ENCODE data around the gene HRH2.
"Not testable (repeated sequence)": the region's sequence is repeated elsewhere in the genome, so short reads cannot be mapped to it uniquely, and the experiment has no call there.

The HRH2 gene

GRCh38 chr5:175614223-175614815 is 43.6 kb upstream of the HRH2 start:
- Histone ChIP-seq H3K14ac (ENCODE audit: low read length) (no peak overlapping the region), H2AFZ (ENCODE audit: insufficient read depth, low read length, poor library complexity) (no peak overlapping the region), H3K23ac (ENCODE audit: low read length) (no peak overlapping the region), H3K36me3 (ENCODE audit: control insufficient read depth in 1 of 2, insufficient read depth in 2 of 2, low read length in 2 of 2) (no peaks in the 10 kb centered on the region), H3K9ac (ENCODE audit: low read length) (no peak overlapping the region), H3K4me1 (ENCODE audit: control insufficient read depth in 1 of 2, insufficient read depth in 2 of 2, low read length in 2 of 2) (no peaks in the 10 kb centered on the region), H4K8ac (ENCODE audit: low read depth, low read length) (no peak overlapping the region), H4K91ac (ENCODE audit: low read depth, low read length) (no peak overlapping the region), H2BK12ac (ENCODE audit: low read length) (no peak overlapping the region), H3K27me3 (ENCODE audit: insufficient read depth, low read length) (no peaks in the 10 kb centered on the region), H3K18ac (ENCODE audit: low read length) (no peak overlapping the region), H3K9me3 (ENCODE audit: insufficient read depth, low read depth, low read length) (no peaks in the 10 kb centered on the region), H4K12ac (ENCODE audit: low read depth, low read length) (no peak overlapping the region), H3K79me2 (ENCODE audit: control insufficient read depth, insufficient read depth, low read length, poor library complexity) (no peaks in the 10 kb centered on the region), H2BK5ac (ENCODE audit: low read depth, low read length, poor library complexity) (no peak overlapping the region), H2AK5ac (ENCODE audit: low read length) (no peak overlapping the region), H3K79me1 (ENCODE audit: low read length) (no peaks in the 10 kb centered on the region), H2BK120ac (ENCODE audit: insufficient read depth, low read length, poor library complexity) (no peak overlapping the region), H3K4ac (ENCODE audit: low read depth, low read length) (no peak overlapping the region), H3K4me2 (ENCODE audit: low read length) (no peak overlapping the region), H3K27ac (ENCODE audit: low read depth, low read length) (no peak overlapping the region), H3K4me3 (ENCODE audit: low read depth, low read length) (no peak overlapping the region)
- WGBS (ENCODE audit: extremely low coverage, insufficient coverage, insufficient read length) = no CpG with 5 or more reads among the region's 7 CpGs
- DNase-seq = no peak

- Histone ChIP-seq H2BK5ac (ENCODE audit: low read depth, low read length, poor library complexity) (no peak overlapping the region), H3K4ac (ENCODE audit: low read depth, low read length) (no peak overlapping the region), H3K23ac (ENCODE audit: low read length) (no peak overlapping the region), H2AK5ac (ENCODE audit: low read length) (no peak overlapping the region), H3K9ac (ENCODE audit: low read length) (no peak overlapping the region), H3K36me3 (ENCODE audit: control insufficient read depth in 1 of 2, insufficient read depth in 2 of 2, low read length in 2 of 2) (no peaks in the 10 kb centered on the region), H4K12ac (ENCODE audit: low read depth, low read length) (no peak overlapping the region), H2AFZ (ENCODE audit: insufficient read depth, low read length, poor library complexity) (no peak overlapping the region), H2BK12ac (ENCODE audit: low read length) (no peak overlapping the region), H4K91ac (ENCODE audit: low read depth, low read length) (no peak overlapping the region), H3K27ac (ENCODE audit: low read depth, low read length) (no peak overlapping the region), H2BK120ac (ENCODE audit: insufficient read depth, low read length, poor library complexity) (no peak overlapping the region), H3K18ac (ENCODE audit: low read length) (no peak overlapping the region), H4K8ac (ENCODE audit: low read depth, low read length) (no peak overlapping the region), H3K9me3 (ENCODE audit: insufficient read depth, low read depth, low read length) (no peaks in the 10 kb centered on the region), H3K14ac (ENCODE audit: low read length) (no peak overlapping the region), H3K27me3 (ENCODE audit: insufficient read depth, low read length) (no peaks in the 10 kb centered on the region), H3K79me1 (ENCODE audit: low read length) (no peaks in the 10 kb centered on the region), H3K4me3 (ENCODE audit: low read depth, low read length) (no peak overlapping the region), H3K4me2 (ENCODE audit: low read length) (no peak overlapping the region), H3K79me2 (ENCODE audit: control insufficient read depth, insufficient read depth, low read length, poor library complexity) (no peaks in the 10 kb centered on the region), H3K4me1 (ENCODE audit: control insufficient read depth in 1 of 2, insufficient read depth in 2 of 2, low read length in 2 of 2) (no peaks in the 10 kb centered on the region)
- WGBS (ENCODE audit: extremely low coverage, insufficient coverage, insufficient read length) = no CpG with 5 or more reads among the region's 3 CpGs
- DNase-seq = no peak
Observed at GRCh38 chr5:175614861-175615260, 43.0 kb upstream of the HRH2 start.

- Histone ChIP-seq H3K9me3 (ENCODE audit: insufficient read depth, low read depth, low read length) (no peaks in the 10 kb centered on the region), H3K14ac (ENCODE audit: low read length) (no peak overlapping the region), H2AFZ (ENCODE audit: insufficient read depth, low read length, poor library complexity) (no peak overlapping the region), H3K27ac (ENCODE audit: low read depth, low read length) (no peak overlapping the region), H4K12ac (ENCODE audit: low read depth, low read length) (no peak overlapping the region), H3K4ac (ENCODE audit: low read depth, low read length) (no peak overlapping the region), H3K79me2 (ENCODE audit: control insufficient read depth, insufficient read depth, low read length, poor library complexity) (no peaks in the 10 kb centered on the region), H3K9ac (ENCODE audit: low read length) (no peak overlapping the region), H3K36me3 (ENCODE audit: control insufficient read depth in 1 of 2, insufficient read depth in 2 of 2, low read length in 2 of 2) (no peaks in the 10 kb centered on the region), H2AK5ac (ENCODE audit: low read length) (no peak overlapping the region), H2BK5ac (ENCODE audit: low read depth, low read length, poor library complexity) (no peak overlapping the region), H3K27me3 (ENCODE audit: insufficient read depth, low read length) (no peaks in the 10 kb centered on the region), H3K4me1 (ENCODE audit: control insufficient read depth in 1 of 2, insufficient read depth in 2 of 2, low read length in 2 of 2) (no peaks in the 10 kb centered on the region), H2BK12ac (ENCODE audit: low read length) (no peak overlapping the region), H2BK120ac (ENCODE audit: insufficient read depth, low read length, poor library complexity) (no peak overlapping the region), H3K4me3 (ENCODE audit: low read depth, low read length) (no peak overlapping the region), H3K23ac (ENCODE audit: low read length) (no peak overlapping the region), H3K18ac (ENCODE audit: low read length) (no peak overlapping the region), H3K79me1 (ENCODE audit: low read length) (no peaks in the 10 kb centered on the region), H3K4me2 (ENCODE audit: low read length) (no peak overlapping the region), H4K91ac (ENCODE audit: low read depth, low read length) (no peak overlapping the region), H4K8ac (ENCODE audit: low read depth, low read length) (no peak overlapping the region)
- DNase-seq = peak in 1 of 2 donors; percentile 2
- WGBS (ENCODE audit: extremely low coverage, insufficient coverage, insufficient read length) = no CpG with 5 or more reads among the region's 5 CpGs
Observed at GRCh38 chr5:175616083-175616482, 41.8 kb upstream of the HRH2 start.

GRCh38 chr5:175616527-175616926 is 41.3 kb upstream of the HRH2 start:
- not testable (repeated sequence) for H3K36me3 ChIP-seq (ENCODE audit: control insufficient read depth in 1 of 2, insufficient read depth in 2 of 2, low read length in 2 of 2); H3K27ac ChIP-seq (ENCODE audit: low read depth, low read length); H2AFZ ChIP-seq (ENCODE audit: insufficient read depth, low read length, poor library complexity); H2BK12ac ChIP-seq (ENCODE audit: low read length); H3K4ac ChIP-seq (ENCODE audit: low read depth, low read length); H3K14ac ChIP-seq (ENCODE audit: low read length); H4K8ac ChIP-seq (ENCODE audit: low read depth, low read length); H4K91ac ChIP-seq (ENCODE audit: low read depth, low read length); H3K18ac ChIP-seq (ENCODE audit: low read length); DNase-seq; H3K4me3 ChIP-seq (ENCODE audit: low read depth, low read length); H2AK5ac ChIP-seq (ENCODE audit: low read length); H3K4me1 ChIP-seq (ENCODE audit: control insufficient read depth in 1 of 2, insufficient read depth in 2 of 2, low read length in 2 of 2); H3K27me3 ChIP-seq (ENCODE audit: insufficient read depth, low read length); H3K9ac ChIP-seq (ENCODE audit: low read length); H4K12ac ChIP-seq (ENCODE audit: low read depth, low read length); H2BK5ac ChIP-seq (ENCODE audit: low read depth, low read length, poor library complexity); H2BK120ac ChIP-seq (ENCODE audit: insufficient read depth, low read length, poor library complexity); H3K79me1 ChIP-seq (ENCODE audit: low read length); H3K23ac ChIP-seq (ENCODE audit: low read length); H3K4me2 ChIP-seq (ENCODE audit: low read length); H3K79me2 ChIP-seq (ENCODE audit: control insufficient read depth, insufficient read depth, low read length, poor library complexity); H3K9me3 ChIP-seq (ENCODE audit: insufficient read depth, low read depth, low read length)
- no CpG with 5 or more reads among the region's 13 CpGs for WGBS (ENCODE audit: extremely low coverage, insufficient coverage, insufficient read length)
